Astrocyte (in vitro differentiated cells and primary cell): ENCODE results near the gene UBXN4.
"Not testable (repeated sequence)": the region's sequence is repeated elsewhere in the genome, so short reads cannot be mapped to it uniquely, and the experiment has no call there.

Source experiments
- CTCF ChIP-seq: IDR thresholded peaks from 2 replicates; pipeline ENCODE4 v1.5.1; 2011; ENCODE audit warnings: low read depth, mild to moderate bottlenecking, inconsistent platforms, low read length, moderate library complexity; ENCODE audit not compliant: insufficient read depth
- EZH2 ChIP-seq: IDR thresholded peaks from 2 replicates; pipeline ENCODE4 v1.6.1; 2012; ENCODE audit warnings: mild to moderate bottlenecking, low read length, inconsistent platforms; ENCODE audit not compliant: insufficient read depth

- not testable (repeated sequence) for TF ChIP-seq CTCF, EZH2
These were observed 54.0 kb downstream of the UBXN4 start for GRCh38 chr2:135795641-135796040.
